Measurements from ENCODE around the gene UNC45B.
"Not testable (repeated sequence)": the region's sequence is repeated elsewhere in the genome, so short reads cannot be mapped to it uniquely, and the experiment has no call there.

The UNC45B gene

DNA sequence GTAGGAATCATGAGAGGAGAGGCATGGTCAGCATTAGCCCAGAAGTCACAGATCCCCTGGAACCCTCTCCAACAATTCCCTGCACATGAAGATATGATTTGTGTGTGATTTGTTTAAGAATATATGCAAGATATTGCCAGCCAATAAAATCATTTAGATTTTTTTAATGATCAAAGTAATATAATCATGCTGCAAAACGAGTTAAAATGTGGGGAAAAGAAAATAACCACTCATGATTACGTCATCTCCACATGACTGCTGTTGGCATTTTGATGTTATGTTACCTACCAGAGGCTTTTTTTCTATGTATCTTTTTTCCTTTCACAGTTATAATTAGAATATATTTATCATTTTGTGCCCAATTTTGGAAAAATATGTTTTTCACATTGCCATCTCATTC, 24.2 kb downstream of the UNC45B start:
- H3K36me3 ChIP-seq (ENCODE audit: control insufficient read depth, insufficient read depth, low read length) = no peaks in the 10 kb centered on the region
- H3K4me3 ChIP-seq (ENCODE audit: low read length) = no peak overlapping the region
- DNase-seq (ENCODE audit: low read depth, low spot score) = no peak
- no peaks in the 10 kb centered on the region for H3K4me1 ChIP-seq (ENCODE audit: control insufficient read depth, insufficient read depth, low read length)
- no peaks in the 10 kb centered on the region for H3K27me3 ChIP-seq (ENCODE audit: control insufficient read depth, insufficient read depth, low read length)
- H3K27ac ChIP-seq (ENCODE audit: low read length) = no peak overlapping the region
- H3K9me3 ChIP-seq (ENCODE audit: control insufficient read depth, insufficient read depth, low read length) = no peaks in the 10 kb centered on the region
- WGBS (ENCODE audit: insufficient coverage, insufficient read length) = no CpG with 5 or more reads among the region's 2 CpGs

DNA sequence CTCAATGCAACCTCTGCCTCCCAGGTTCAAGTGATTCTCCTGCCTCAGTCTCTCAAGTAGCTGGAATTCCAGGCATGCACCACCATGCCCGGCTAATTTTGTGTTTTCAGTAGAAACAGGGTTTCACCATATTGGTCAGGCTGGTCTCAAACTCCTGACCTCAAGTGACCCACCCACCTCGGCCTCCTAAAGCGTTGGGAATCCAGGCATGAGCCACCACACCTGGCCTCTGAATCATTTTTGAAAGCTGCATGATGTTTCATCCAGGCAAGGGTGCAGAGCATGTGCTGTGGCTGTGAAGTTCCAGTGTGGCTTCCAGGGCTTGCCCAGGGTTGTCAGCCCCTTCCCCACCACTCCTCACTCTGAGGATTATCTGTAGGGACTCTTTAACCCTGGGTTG, 24.7 kb downstream of the UNC45B start:
- not testable (repeated sequence) for H3K9me3 ChIP-seq (ENCODE audit: control insufficient read depth, insufficient read depth, low read length); H3K27me3 ChIP-seq (ENCODE audit: control insufficient read depth, insufficient read depth, low read length)
- no CpG with 5 or more reads among the region's 3 CpGs for WGBS (ENCODE audit: insufficient coverage, insufficient read length)

DNA sequence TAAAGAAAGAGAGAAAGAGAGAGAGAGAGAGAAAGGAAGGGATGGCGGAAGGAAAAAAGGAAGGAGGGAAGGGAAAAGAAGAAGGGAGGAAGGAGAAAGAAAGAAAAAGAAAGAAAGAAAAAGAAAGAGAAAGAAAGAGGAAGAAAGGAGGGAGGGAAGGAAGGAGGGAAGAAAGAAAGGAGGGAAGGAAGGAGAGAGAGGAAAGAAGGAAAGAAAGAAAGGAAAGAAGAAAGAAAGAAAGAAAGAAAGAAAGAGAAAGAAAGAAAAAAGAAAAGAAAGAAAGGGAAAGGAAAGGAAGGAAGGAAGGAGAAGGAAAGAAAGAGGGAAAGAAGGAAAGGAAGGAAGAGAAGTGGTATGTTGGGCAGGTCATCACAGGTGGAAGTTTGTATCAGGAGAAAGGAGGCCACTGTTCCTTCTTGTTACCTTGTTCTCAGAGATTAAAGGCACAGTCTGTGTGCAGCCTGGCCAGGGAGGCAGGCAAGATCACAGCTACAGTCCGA, 27.3 kb downstream of the UNC45B start:
- Histone ChIP-seq H3K4me3 (ENCODE audit: low read length) (no peak overlapping the region), H3K27ac (ENCODE audit: low read length) (no peak overlapping the region), H3K27me3 (ENCODE audit: control insufficient read depth, insufficient read depth, low read length) (no peaks in the 10 kb centered on the region), H3K36me3 (ENCODE audit: control insufficient read depth, insufficient read depth, low read length) (no peaks in the 10 kb centered on the region), H3K4me1 (ENCODE audit: control insufficient read depth, insufficient read depth, low read length) (no peaks in the 10 kb centered on the region), H3K9me3 (ENCODE audit: control insufficient read depth, insufficient read depth, low read length) (no peaks in the 10 kb centered on the region)
- DNase-seq (ENCODE audit: low read depth, low spot score) = no peak
- WGBS (ENCODE audit: insufficient coverage, insufficient read length) = 100% methylated on average over 1 of the region's 2 CpGs

More for the DNA sequence above, 24.7 kb downstream of the UNC45B start:
- H3K27ac ChIP-seq (ENCODE audit: low read length); H3K4me3 ChIP-seq (ENCODE audit: low read length); DNase-seq (ENCODE audit: low read depth, low spot score); H3K4me1 ChIP-seq (ENCODE audit: control insufficient read depth, insufficient read depth, low read length); H3K36me3 ChIP-seq (ENCODE audit: control insufficient read depth, insufficient read depth, low read length): not testable (repeated sequence)

DNA sequence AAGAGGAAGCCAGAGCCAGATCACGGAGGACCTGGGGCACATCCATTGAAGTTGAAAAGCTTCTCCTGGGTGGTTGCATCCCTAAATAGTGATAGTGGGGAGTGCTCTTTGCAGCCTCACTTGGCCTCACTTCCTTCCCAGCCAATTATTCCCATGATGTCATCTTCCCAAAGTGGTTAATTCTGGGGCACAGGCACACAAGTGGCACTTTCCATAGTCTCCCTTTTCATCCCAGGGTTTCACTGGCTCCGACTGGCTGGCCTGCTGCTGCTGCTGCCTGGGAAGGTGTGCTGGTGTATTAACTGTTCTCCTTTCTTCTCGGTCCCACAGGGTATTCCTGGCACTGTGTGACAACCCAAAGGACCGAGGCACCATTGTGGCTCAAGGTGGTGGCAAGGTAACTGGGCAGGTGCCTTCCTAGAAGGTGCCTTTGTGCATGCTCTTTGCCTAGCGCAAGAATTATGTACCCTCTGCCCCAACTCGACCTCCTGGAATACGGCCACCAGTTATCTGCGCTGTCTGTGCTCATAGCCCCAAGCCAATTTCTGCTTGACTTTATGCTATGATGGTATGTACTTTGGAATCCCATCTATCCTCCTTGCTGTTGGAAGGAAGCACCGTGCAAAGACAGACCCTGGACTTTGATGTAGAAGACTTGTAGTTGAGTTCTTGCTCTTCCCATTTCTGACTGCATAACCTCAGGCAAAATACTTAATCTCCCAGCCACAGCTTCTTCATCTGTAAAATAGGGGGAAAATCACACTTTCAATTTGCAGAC, 28.2 kb downstream of the UNC45B start:
- Histone ChIP-seq H3K27me3 (ENCODE audit: control insufficient read depth, insufficient read depth, low read length) (no peaks in the 10 kb centered on the region), H3K4me1 (ENCODE audit: control insufficient read depth, insufficient read depth, low read length) (no peaks in the 10 kb centered on the region), H3K27ac (ENCODE audit: low read length) (no peak overlapping the region), H3K36me3 (ENCODE audit: control insufficient read depth, insufficient read depth, low read length) (no peaks in the 10 kb centered on the region), H3K9me3 (ENCODE audit: control insufficient read depth, insufficient read depth, low read length) (no peaks in the 10 kb centered on the region), H3K4me3 (ENCODE audit: low read length) (no peak overlapping the region)
- no peak for DNase-seq (ENCODE audit: low read depth, low spot score)
- WGBS (ENCODE audit: insufficient coverage, insufficient read length) = no CpG with 5 or more reads among the region's 9 CpGs

DNA sequence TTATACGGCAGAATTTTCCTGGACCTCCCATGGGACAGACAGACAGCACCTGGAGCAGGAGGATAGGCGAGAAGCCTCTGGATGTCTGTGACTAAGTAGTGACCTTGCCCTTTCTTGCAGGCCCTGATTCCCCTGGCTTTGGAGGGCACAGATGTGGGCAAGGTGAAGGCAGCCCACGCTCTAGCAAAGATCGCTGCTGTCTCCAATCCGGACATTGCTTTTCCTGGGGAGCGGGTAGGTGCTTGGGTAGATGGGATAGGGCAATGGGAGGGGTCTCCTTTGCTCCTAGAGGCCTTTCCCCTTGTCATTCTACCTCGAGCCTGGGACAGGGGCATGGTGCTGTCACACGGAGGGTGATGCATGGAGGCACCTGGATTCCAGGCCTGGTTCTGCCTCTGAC, 29.3 kb downstream of the UNC45B start:
- no peaks in the 10 kb centered on the region for H3K4me1 ChIP-seq (ENCODE audit: control insufficient read depth, insufficient read depth, low read length)
- no peak overlapping the region for H3K4me3 ChIP-seq (ENCODE audit: low read length)
- no peaks in the 10 kb centered on the region for H3K27me3 ChIP-seq (ENCODE audit: control insufficient read depth, insufficient read depth, low read length)
- H3K36me3 ChIP-seq (ENCODE audit: control insufficient read depth, insufficient read depth, low read length) = no peaks in the 10 kb centered on the region
- no peak for DNase-seq (ENCODE audit: low read depth, low spot score)
- H3K27ac ChIP-seq (ENCODE audit: low read length) = no peak overlapping the region
- WGBS (ENCODE audit: insufficient coverage, insufficient read length) = no CpG with 5 or more reads among the region's 8 CpGs
- H3K9me3 ChIP-seq (ENCODE audit: control insufficient read depth, insufficient read depth, low read length) = no peaks in the 10 kb centered on the region

DNA sequence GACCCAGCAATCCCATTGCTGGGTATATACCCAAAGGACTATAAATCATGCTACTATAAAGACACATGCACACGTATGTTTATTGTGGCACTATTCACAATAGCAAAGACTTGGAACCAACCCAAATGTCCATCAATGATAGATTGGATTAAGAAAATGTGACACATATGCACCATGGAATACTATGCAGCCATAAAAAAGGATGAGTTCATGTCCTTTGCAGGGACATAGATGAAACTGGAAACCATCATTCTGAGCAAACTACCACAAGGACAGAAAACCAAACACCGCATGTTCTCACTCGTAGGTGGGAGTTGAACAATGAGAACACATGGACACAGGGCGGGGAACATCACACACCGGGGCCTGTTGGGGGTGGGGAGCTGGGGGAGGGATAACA, 31.8 kb downstream of the UNC45B start:
- H3K36me3 ChIP-seq (ENCODE audit: control insufficient read depth, insufficient read depth, low read length); H3K4me3 ChIP-seq (ENCODE audit: low read length); H3K27ac ChIP-seq (ENCODE audit: low read length); H3K27me3 ChIP-seq (ENCODE audit: control insufficient read depth, insufficient read depth, low read length); H3K4me1 ChIP-seq (ENCODE audit: control insufficient read depth, insufficient read depth, low read length); DNase-seq (ENCODE audit: low read depth, low spot score); H3K9me3 ChIP-seq (ENCODE audit: control insufficient read depth, insufficient read depth, low read length): not testable (repeated sequence)
- WGBS (ENCODE audit: insufficient coverage, insufficient read length) = no CpG with 5 or more reads among the region's 5 CpGs

DNA sequence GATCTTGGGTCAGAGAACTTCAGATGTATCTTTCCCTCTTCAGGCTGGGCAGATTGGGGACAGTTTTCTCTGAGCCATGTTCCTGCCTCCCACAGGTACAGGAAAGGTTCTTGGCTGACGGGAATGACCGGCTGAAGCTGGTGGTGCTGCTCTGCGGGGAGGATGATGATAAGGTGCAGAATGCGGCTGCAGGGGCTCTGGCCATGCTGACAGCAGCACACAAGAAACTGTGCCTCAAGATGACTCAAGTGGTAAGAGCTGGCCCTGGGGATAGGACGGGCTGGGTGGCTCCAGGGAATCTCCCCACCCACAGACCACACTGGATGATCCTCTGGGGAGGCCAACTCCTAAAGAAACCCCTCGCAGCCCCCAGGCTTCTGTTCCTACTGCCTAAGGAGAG, 35.7 kb downstream of the UNC45B start:
- WGBS (ENCODE audit: insufficient coverage, insufficient read length) = no CpG with 5 or more reads among the region's 6 CpGs
- no peak overlapping the region for H3K27ac ChIP-seq (ENCODE audit: low read length)
- H3K4me3 ChIP-seq (ENCODE audit: low read length) = no peak overlapping the region
- H3K9me3 ChIP-seq (ENCODE audit: control insufficient read depth, insufficient read depth, low read length) = no peaks in the 10 kb centered on the region
- DNase-seq (ENCODE audit: low read depth, low spot score) = no peak
- H3K36me3 ChIP-seq (ENCODE audit: control insufficient read depth, insufficient read depth, low read length) = no peaks in the 10 kb centered on the region
- H3K27me3 ChIP-seq (ENCODE audit: control insufficient read depth, insufficient read depth, low read length) = no peaks in the 10 kb centered on the region
- H3K4me1 ChIP-seq (ENCODE audit: control insufficient read depth, insufficient read depth, low read length) = no peaks in the 10 kb centered on the region

DNA sequence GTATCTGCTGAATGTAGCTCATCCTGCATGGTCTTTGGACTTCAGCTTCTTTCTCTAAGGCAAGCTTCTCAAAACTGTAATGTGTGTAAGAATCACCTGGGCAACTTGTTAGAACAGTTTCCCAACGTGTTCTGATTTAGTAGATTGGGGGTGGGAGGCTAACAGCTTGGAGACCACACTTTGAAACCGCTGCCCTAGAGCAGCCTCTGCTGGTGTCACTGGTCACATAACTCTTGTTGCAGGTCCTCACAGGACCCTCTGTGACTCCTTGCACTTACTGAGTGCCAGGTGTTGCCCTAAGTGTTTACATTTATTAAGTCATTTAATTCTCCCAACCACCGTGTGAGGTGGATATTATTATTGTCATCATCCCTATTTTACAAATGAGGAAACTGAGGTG, 36.7 kb downstream of the UNC45B start:
- DNase-seq (ENCODE audit: low read depth, low spot score) = no peak
- WGBS (ENCODE audit: insufficient coverage, insufficient read length) = no CpG with 5 or more reads among the region's 3 CpGs
- Histone ChIP-seq H3K27ac (ENCODE audit: low read length) (no peak overlapping the region), H3K4me1 (ENCODE audit: control insufficient read depth, insufficient read depth, low read length) (no peaks in the 10 kb centered on the region), H3K9me3 (ENCODE audit: control insufficient read depth, insufficient read depth, low read length) (no peaks in the 10 kb centered on the region), H3K36me3 (ENCODE audit: control insufficient read depth, insufficient read depth, low read length) (no peaks in the 10 kb centered on the region), H3K4me3 (ENCODE audit: low read length) (no peak overlapping the region), H3K27me3 (ENCODE audit: control insufficient read depth, insufficient read depth, low read length) (no peaks in the 10 kb centered on the region)

DNA sequence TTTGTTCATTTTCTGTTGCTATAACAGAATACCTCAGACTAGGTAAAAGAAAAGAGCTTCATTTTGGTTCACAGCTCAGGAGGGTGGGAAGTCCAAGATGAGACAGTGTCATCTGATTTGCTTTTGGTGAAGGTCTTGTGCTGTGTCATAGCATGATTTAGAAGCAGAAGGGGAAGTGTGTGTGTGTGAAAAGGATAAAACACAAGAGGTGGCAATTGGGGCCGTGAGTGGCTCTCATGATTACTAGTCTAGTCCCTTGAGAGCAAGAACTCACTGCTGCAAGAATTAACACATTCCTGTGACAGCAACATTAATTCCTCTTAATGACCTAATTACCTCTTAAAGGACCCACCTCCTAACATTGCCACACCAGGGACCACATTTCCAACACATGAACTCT, 38.2 kb downstream of the UNC45B start:
- H3K27me3 ChIP-seq (ENCODE audit: control insufficient read depth, insufficient read depth, low read length) = no peaks in the 10 kb centered on the region
- WGBS (ENCODE audit: insufficient coverage, insufficient read length) = no CpG with 5 or more reads among the region's 1 CpG
- no peaks in the 10 kb centered on the region for H3K36me3 ChIP-seq (ENCODE audit: control insufficient read depth, insufficient read depth, low read length)
- no peak overlapping the region for H3K27ac ChIP-seq (ENCODE audit: low read length)
- H3K9me3 ChIP-seq (ENCODE audit: control insufficient read depth, insufficient read depth, low read length) = no peaks in the 10 kb centered on the region
- H3K4me1 ChIP-seq (ENCODE audit: control insufficient read depth, insufficient read depth, low read length) = no peaks in the 10 kb centered on the region
- H3K4me3 ChIP-seq (ENCODE audit: low read length) = no peak overlapping the region
- no peak for DNase-seq (ENCODE audit: low read depth, low spot score)

DNA sequence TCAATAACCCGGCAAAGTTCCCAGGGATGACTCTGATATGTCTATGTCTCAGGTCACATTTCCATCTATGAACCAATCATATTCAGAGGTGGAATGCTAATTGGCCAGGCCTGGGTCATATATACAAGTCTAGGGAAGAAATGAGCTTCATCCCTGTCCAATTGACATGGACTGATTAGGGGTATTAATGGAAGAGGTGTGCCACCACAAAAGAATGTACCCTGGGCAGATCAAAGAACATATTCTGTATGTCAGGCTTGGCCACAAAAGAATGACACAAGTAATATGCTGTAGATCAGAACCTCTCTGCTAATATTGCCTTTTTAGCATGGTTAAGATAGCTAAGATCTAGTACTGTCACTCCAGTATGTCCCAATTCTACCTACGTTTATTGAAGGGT, 39.9 kb downstream of the UNC45B start:
- no peak for DNase-seq (ENCODE audit: low read depth, low spot score)
- no peaks in the 10 kb centered on the region for H3K27me3 ChIP-seq (ENCODE audit: control insufficient read depth, insufficient read depth, low read length)
- H3K9me3 ChIP-seq (ENCODE audit: control insufficient read depth, insufficient read depth, low read length) = no peaks in the 10 kb centered on the region
- H3K27ac ChIP-seq (ENCODE audit: low read length) = no peak overlapping the region
- H3K4me3 ChIP-seq (ENCODE audit: low read length) = no peak overlapping the region
- WGBS (ENCODE audit: insufficient coverage, insufficient read length) = no CpG with 5 or more reads among the region's 2 CpGs
- no peaks in the 10 kb centered on the region for H3K4me1 ChIP-seq (ENCODE audit: control insufficient read depth, insufficient read depth, low read length)
- no peaks in the 10 kb centered on the region for H3K36me3 ChIP-seq (ENCODE audit: control insufficient read depth, insufficient read depth, low read length)

DNA sequence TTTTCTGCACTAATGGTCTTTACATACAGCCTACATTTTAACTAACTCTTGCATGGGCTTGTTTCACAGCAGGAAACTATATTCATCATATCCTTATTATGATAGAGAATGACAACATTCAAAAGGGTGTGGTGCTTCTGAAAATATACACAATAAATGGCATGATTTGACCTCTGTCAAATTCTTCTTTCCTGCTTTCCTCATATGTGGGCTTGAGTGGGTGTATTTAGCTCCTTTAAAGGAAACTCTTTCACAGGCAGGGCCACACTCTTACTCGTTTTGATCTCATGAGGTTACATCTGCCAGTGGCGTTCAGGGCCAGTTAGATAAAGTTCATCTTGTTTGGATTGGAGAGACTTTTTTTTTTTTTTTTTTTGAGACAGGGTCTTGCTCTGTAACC, 40.5 kb downstream of the UNC45B start:
- no peaks in the 10 kb centered on the region for H3K27me3 ChIP-seq (ENCODE audit: control insufficient read depth, insufficient read depth, low read length)
- H3K27ac ChIP-seq (ENCODE audit: low read length) = no peak overlapping the region
- no peaks in the 10 kb centered on the region for H3K9me3 ChIP-seq (ENCODE audit: control insufficient read depth, insufficient read depth, low read length)
- no peak overlapping the region for H3K4me3 ChIP-seq (ENCODE audit: low read length)
- H3K36me3 ChIP-seq (ENCODE audit: control insufficient read depth, insufficient read depth, low read length) = no peaks in the 10 kb centered on the region
- no CpG with 5 or more reads among the region's 2 CpGs for WGBS (ENCODE audit: insufficient coverage, insufficient read length)
- no peaks in the 10 kb centered on the region for H3K4me1 ChIP-seq (ENCODE audit: control insufficient read depth, insufficient read depth, low read length)
- DNase-seq (ENCODE audit: low read depth, low spot score) = no peak
